ENCODE results near the gene PARD6G. TPM values are rescaled to one million over a fixed set of nuclear protein-coding genes. Genes with fewer than 3 reads are reported as not detected.
"Not testable (repeated sequence)": the region's sequence is repeated elsewhere in the genome, so short reads cannot be mapped to it uniquely, and the experiment has no call there.

Gene PARD6G
- total RNA-seq, 1 donor from 2014 or later: not detected

GRCh38 chr18:80229363-80229762, 18.0 kb downstream of the PARD6G start:
- Mint-ChIP-seq H3K4me1 (no peaks in the 10 kb centered on the region), H3K4me3 (no peak overlapping the region), H3K27ac (no peak overlapping the region), H3K27me3 (peaks cover 3% of the 10 kb centered on the region), H3K36me3 (ENCODE audit: low read depth) (no peaks in the 10 kb centered on the region), H3K9me3 (no peaks in the 10 kb centered on the region)
- no peak for TF ChIP-seq CTCF (IDR thresholded peaks at IDR 0.05)
- ChIA-PET CTCF (no interaction called here), POLR2A (no interaction called here)
- ATAC-seq (ENCODE audit: low read depth) (no peak), DNase-seq (no peak)
- intact Hi-C loops (cut with micrococcal nuclease): no loop called here

- no peaks in the 10 kb centered on the region for H3K36me3 Mint-ChIP-seq (ENCODE audit: low read depth)
Observed at GRCh38 chr18:80228051-80228848, 19.1 kb downstream of the PARD6G start.

GRCh38 chr18:80227472-80227871, 19.8 kb downstream of the PARD6G start:
- Mint-ChIP-seq H3K4me3 (no peak overlapping the region), H3K4me1 (no peaks in the 10 kb centered on the region), H3K27me3 (peaks cover 1% of the 10 kb centered on the region), H3K36me3 (ENCODE audit: low read depth) (no peaks in the 10 kb centered on the region), H3K27ac (no peak overlapping the region), H3K9me3 (no peaks in the 10 kb centered on the region)
- DNase-seq (no peak), ATAC-seq (ENCODE audit: low read depth) (no peak)
- POLR2A ChIA-PET: no interaction called here
- TF ChIP-seq CTCF (IDR thresholded peaks at IDR 0.05): no peak
- intact Hi-C loops (cut with micrococcal nuclease): no loop called here
- CTCF ChIA-PET: no interaction called here

More at GRCh38 chr18:80228051-80228848, 19.1 kb downstream of the PARD6G start:
- intact Hi-C loops (cut with micrococcal nuclease): no loop called here
- DNase-seq: no peak
- H3K4me3 Mint-ChIP-seq: no peak overlapping the region
- TF ChIP-seq CTCF (IDR thresholded peaks at IDR 0.05): no peak
- H3K27ac Mint-ChIP-seq: no peak overlapping the region
- H3K4me1 Mint-ChIP-seq: no peaks in the 10 kb centered on the region
- ChIA-PET CTCF (no interaction called here), POLR2A (no interaction called here)
- peaks cover 2% of the 10 kb centered on the region for H3K27me3 Mint-ChIP-seq
- H3K9me3 Mint-ChIP-seq: no peaks in the 10 kb centered on the region
- no peak for ATAC-seq (ENCODE audit: low read depth)

GRCh38 chr18:80225685-80226084, 21.6 kb downstream of the PARD6G start:
- Mint-ChIP-seq H3K36me3 (ENCODE audit: low read depth) (no peaks in the 10 kb centered on the region), H3K9me3 (peaks cover 3% of the 10 kb centered on the region), H3K27me3 (peaks cover 3% of the 10 kb centered on the region), H3K4me1 (no peaks in the 10 kb centered on the region), H3K27ac (no peak overlapping the region), H3K4me3 (no peak overlapping the region)
- TF ChIP-seq CTCF (IDR thresholded peaks at IDR 0.05): no peak
- DNase-seq: no peak
- ChIA-PET CTCF (no interaction called here), POLR2A (no interaction called here)
- intact Hi-C loops (cut with micrococcal nuclease): no loop called here
- ATAC-seq (ENCODE audit: low read depth): no peak

GRCh38 chr18:80223581-80224148, 23.6 kb downstream of the PARD6G start:
- Mint-ChIP-seq H3K4me3 (no peak overlapping the region), H3K9me3 (peaks cover 3% of the 10 kb centered on the region), H3K36me3 (ENCODE audit: low read depth) (no peaks in the 10 kb centered on the region), H3K4me1 (no peaks in the 10 kb centered on the region), H3K27me3 (peaks cover 1% of the 10 kb centered on the region), H3K27ac (no peak overlapping the region)
- no peak for TF ChIP-seq CTCF (IDR thresholded peaks at IDR 0.05)
- ATAC-seq (ENCODE audit: low read depth) (no peak), DNase-seq (no peak)
- ChIA-PET POLR2A (no interaction called here), CTCF (no interaction called here)
- intact Hi-C loops (cut with micrococcal nuclease): no loop called here

GRCh38 chr18:80219488-80219887, 27.8 kb downstream of the PARD6G start:
- CTCF ChIA-PET; H3K9me3 Mint-ChIP-seq; H3K27me3 Mint-ChIP-seq; H3K36me3 Mint-ChIP-seq (ENCODE audit: low read depth); intact Hi-C loops (cut with micrococcal nuclease); ATAC-seq (ENCODE audit: low read depth); H3K4me3 Mint-ChIP-seq; DNase-seq; H3K4me1 Mint-ChIP-seq; POLR2A ChIA-PET; H3K27ac Mint-ChIP-seq: not testable (repeated sequence)
